WTC11 (cell line): ENCODE measurements around the gene IL16. TPM values are rescaled to one million over a fixed set of nuclear protein-coding genes. Genes with fewer than 3 reads are reported as not detected.

Experiments
- ATAC-seq: fragments of 200-7000 bp; cut with Tn5 transposase; 2 replicates; pipeline ENCODE4 v1.10.0; 2021; ENCODE audit warnings: mild to moderate bottlenecking, moderate library complexity
- CTCF ChIA-PET: fragments of 300-600 bp; sonication (Branson Sonifier 250); formaldehyde crosslinking; loops from one replicate; lab custom pipeline; 2021; ENCODE audit warnings: antibody characterized with exemption; lab: Charles Lee
- POLR2A ChIA-PET: fragments of 350-600 bp; sonication (Branson Sonifier 250); formaldehyde crosslinking; loops from one replicate; lab custom pipeline; 2021; ENCODE audit warnings: antibody characterized with exemption; lab: Charles Lee
- DNase-seq: peaks from one replicate; pipeline ENCODE4 v3.0.0; 2021; ENCODE audit warnings: low spot score
- H3K27ac Mint-ChIP-seq: 2 replicates; pipeline ENCODE4 v1.8.0; 2021; ENCODE audit warnings: mixed read lengths
- H3K27me3 Mint-ChIP-seq: 2 replicates; pipeline ENCODE4 v1.8.0; 2021; ENCODE audit warnings: low read depth, mild to moderate bottlenecking, moderate library complexity, mixed read lengths
- H3K36me3 Mint-ChIP-seq: 2 replicates; pipeline ENCODE4 v1.8.0; 2021; ENCODE audit warnings: mixed read lengths
- H3K4me1 Mint-ChIP-seq: 2 replicates; pipeline ENCODE4 v1.8.0; 2022; ENCODE audit warnings: mixed read lengths
- H3K4me3 Mint-ChIP-seq: 2 replicates; pipeline ENCODE4 v1.8.0; 2021; ENCODE audit warnings: mild to moderate bottlenecking, moderate library complexity, mixed read lengths
- H3K9me3 Mint-ChIP-seq: 2 replicates; pipeline ENCODE4 v1.8.0; 2021; ENCODE audit warnings: mixed read lengths
- AR ChIP-seq: fragments of 250-450 bp; sonication (Bioruptor Pico); IDR thresholded peaks from 2 replicates; pipeline ENCODE4 v1.9.0; 2021; ENCODE audit warnings: mild to moderate bottlenecking
- ATF6 ChIP-seq: sonication (generic); formaldehyde crosslinking; IDR thresholded peaks from 2 replicates; pipeline ENCODE4 v1.8.1; 2023; ENCODE audit warnings: mild to moderate bottlenecking, missing genetic modification reagents
- EMX1 ChIP-seq: fragments of 250-450 bp; sonication (Bioruptor Pico); IDR thresholded peaks from 2 replicates; pipeline ENCODE4 v1.8.0; 2021; ENCODE audit warnings: mild to moderate bottlenecking
- FOXP1 ChIP-seq: sonication (generic); formaldehyde crosslinking; IDR thresholded peaks from 2 replicates; pipeline ENCODE4 v1.8.0; 2022; ENCODE audit warnings: missing genetic modification reagents, mild to moderate bottlenecking, moderate library complexity, borderline replicate concordance
- GTF2I ChIP-seq: fragments of 250-450 bp; sonication (Bioruptor Pico); conservative IDR thresholded peaks from 2 replicates; pipeline ENCODE4 v1.4.0; 2021; ENCODE audit warnings: mild to moderate bottlenecking
- IRF2 ChIP-seq: sonication (generic); formaldehyde crosslinking; IDR thresholded peaks from 2 replicates; pipeline ENCODE4 v1.8.0; 2022; ENCODE audit warnings: low read depth, missing genetic modification reagents, borderline replicate concordance
- MXD4 ChIP-seq: fragments of 250-450 bp; sonication (Bioruptor Pico); IDR thresholded peaks from 2 replicates; pipeline ENCODE4 v1.8.0; 2021; ENCODE audit warnings: mild to moderate bottlenecking, moderate library complexity, borderline replicate concordance
- NFATC4 ChIP-seq: fragments of 250-450 bp; sonication (Bioruptor Pico); IDR thresholded peaks from 2 replicates; pipeline ENCODE4 v1.9.0; 2021; ENCODE audit warnings: mild to moderate bottlenecking
- NFYB ChIP-seq: sonication (generic); formaldehyde crosslinking; conservative IDR thresholded peaks from 2 replicates; pipeline ENCODE4 v1.8.0; 2022; ENCODE audit warnings: low read depth, missing genetic modification reagents
- NR3C1 ChIP-seq: sonication (generic); formaldehyde crosslinking; conservative IDR thresholded peaks from 2 replicates; pipeline ENCODE4 v1.8.1; 2023; ENCODE audit warnings: low read depth, mild to moderate bottlenecking, missing genetic modification reagents
- OVOL2 ChIP-seq: fragments of 250-450 bp; sonication (Bioruptor Pico); IDR thresholded peaks from 2 replicates; pipeline ENCODE4 v1.9.0; 2021; ENCODE audit warnings: mild to moderate bottlenecking, borderline replicate concordance
- PRDM15 ChIP-seq: sonication (generic); formaldehyde crosslinking; IDR thresholded peaks from 2 replicates; pipeline ENCODE4 v1.8.0; 2022; ENCODE audit warnings: missing genetic modification reagents
- PREB ChIP-seq: sonication (generic); formaldehyde crosslinking; IDR thresholded peaks from 2 replicates; pipeline ENCODE4 v1.8.1; 2022; ENCODE audit warnings: mild to moderate bottlenecking, missing genetic modification reagents, moderate library complexity, borderline replicate concordance
- RORB ChIP-seq: fragments of 250-450 bp; sonication (Bioruptor Pico); IDR thresholded peaks from 2 replicates; pipeline ENCODE4 v1.9.0; 2021; ENCODE audit warnings: mild to moderate bottlenecking
- TEAD4 ChIP-seq: sonication (generic); formaldehyde crosslinking; IDR thresholded peaks from 2 replicates; pipeline ENCODE4 v1.8.0; 2022; ENCODE audit warnings: mild to moderate bottlenecking, missing genetic modification reagents
- USF1 ChIP-seq: sonication (generic); formaldehyde crosslinking; IDR thresholded peaks from 2 replicates; pipeline ENCODE4 v1.8.0; 2022; ENCODE audit warnings: mild to moderate bottlenecking, missing genetic modification reagents
- ZNF416 ChIP-seq: fragments of 250-450 bp; sonication (Bioruptor Pico); IDR thresholded peaks from 2 replicates; pipeline ENCODE4 v1.9.0; 2021; ENCODE audit warnings: mild to moderate bottlenecking, inconsistent platforms
- ZSCAN18 ChIP-seq: fragments of 250-450 bp; sonication (Bioruptor Pico); IDR thresholded peaks from 2 replicates; pipeline ENCODE4 v2.1.2; 2022; ENCODE audit warnings: mild to moderate bottlenecking, moderate library complexity
- total RNA-seq: library from RNA; stranded (reverse); gene quantifications from 3 replicates; pipeline ENCODE4 v1.2.3, GENCODE V29; 2021
- TF ChIP-seq, protein P1 (sequence below): sonication (generic); formaldehyde crosslinking; IDR thresholded peaks from 2 replicates; pipeline ENCODE4 v1.8.0; 2022; ENCODE audit warnings: mild to moderate bottlenecking, missing genetic modification reagents
- TF ChIP-seq, protein P2 (sequence below): sonication (generic); formaldehyde crosslinking; IDR thresholded peaks from 2 replicates; pipeline ENCODE4 v1.8.1; 2023; ENCODE audit warnings: mild to moderate bottlenecking, moderate library complexity, missing genetic modification reagents

The IL16 gene
- total RNA-seq, 1 experiment from 2014 or later = 0.61 TPM

- no peaks in the 10 kb centered on the region; the same call in 1 of the 2 replicates for H3K27me3 Mint-ChIP-seq
- no peak for ATAC-seq
- no peaks in the 10 kb centered on the region for H3K9me3 Mint-ChIP-seq
- H3K27ac Mint-ChIP-seq = no peak overlapping the region
- H3K4me3 Mint-ChIP-seq = no peak overlapping the region
- H3K4me1 Mint-ChIP-seq = no peaks in the 10 kb centered on the region
- CTCF ChIA-PET = interaction anchor here (0.6 to 0.9 kb wide), 2 partner anchors 45 to 152 kb away, joined by 3 to 4 read pairs; no protein-coding TSS in a partner anchor
- TF ChIP-seq PREB (no peak), TEAD4 (CRISPR knock-in tag) (no peak), EMX1 (CRISPR knock-in tag) (no peak), RORB (CRISPR knock-in tag) (no peak), USF1 (CRISPR knock-in tag) (no peak), GTF2I (CRISPR knock-in tag) (no peak), FOXP1 (no peak), OVOL2 (CRISPR knock-in tag) (no peak)
- TF ChIP-seq, protein P1, sequence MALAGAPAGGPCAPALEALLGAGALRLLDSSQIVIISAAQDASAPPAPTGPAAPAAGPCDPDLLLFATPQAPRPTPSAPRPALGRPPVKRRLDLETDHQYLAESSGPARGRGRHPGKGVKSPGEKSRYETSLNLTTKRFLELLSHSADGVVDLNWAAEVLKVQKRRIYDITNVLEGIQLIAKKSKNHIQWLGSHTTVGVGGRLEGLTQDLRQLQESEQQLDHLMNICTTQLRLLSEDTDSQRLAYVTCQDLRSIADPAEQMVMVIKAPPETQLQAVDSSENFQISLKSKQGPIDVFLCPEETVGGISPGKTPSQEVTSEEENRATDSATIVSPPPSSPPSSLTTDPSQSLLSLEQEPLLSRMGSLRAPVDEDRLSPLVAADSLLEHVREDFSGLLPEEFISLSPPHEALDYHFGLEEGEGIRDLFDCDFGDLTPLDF (CRISPR knock-in tag) = no peak
- TF ChIP-seq, all 79 proteins: peak for 0
- peaks cover 15% of the 10 kb centered on the region for H3K36me3 Mint-ChIP-seq
- POLR2A ChIA-PET = no interaction called here
- no peak for DNase-seq
Observed at GRCh38 chr15:81310480-81310879, 113.8 kb downstream of the IL16 start.

DNA sequence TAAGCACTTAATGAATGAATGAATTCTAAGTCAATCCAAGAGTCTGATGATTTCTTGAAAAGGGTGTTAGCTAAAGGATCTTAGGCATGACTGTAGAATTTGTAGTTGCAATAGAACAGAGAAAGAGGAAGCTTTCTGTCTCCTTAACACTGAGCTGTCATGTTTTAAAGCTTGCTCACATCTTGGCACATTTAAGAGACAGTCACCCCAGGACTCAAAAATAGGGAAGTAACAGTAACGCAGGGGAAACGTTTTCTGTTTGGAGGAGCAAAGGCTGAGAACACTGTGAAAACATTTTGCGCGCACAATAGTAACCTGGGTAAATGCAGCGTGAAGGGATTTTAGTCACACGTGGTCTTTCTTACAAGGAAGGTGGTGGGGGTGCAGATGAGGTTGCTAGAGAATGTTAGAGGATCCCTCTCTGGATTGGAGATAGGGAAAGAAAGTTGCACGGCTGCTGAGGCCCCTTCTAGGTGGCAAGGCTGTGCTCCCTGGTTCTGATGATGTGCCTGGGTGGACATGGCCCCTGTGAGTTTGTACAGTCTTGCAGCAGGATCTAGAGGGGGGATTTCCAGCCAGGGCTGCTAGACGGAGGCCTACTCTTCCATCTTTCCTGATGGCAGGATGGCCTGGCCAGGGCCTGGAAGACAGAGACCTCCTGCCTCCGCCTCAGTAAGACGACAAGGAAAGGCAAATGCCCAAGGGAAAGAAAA lies 115.2 kb downstream of the IL16 start:
- Mint-ChIP-seq H3K36me3 (peaks cover 15% of the 10 kb centered on the region), H3K27me3 (no peaks in the 10 kb centered on the region; the same call in 1 of the 2 replicates), H3K9me3 (no peaks in the 10 kb centered on the region), H3K4me1 (no peaks in the 10 kb centered on the region), H3K4me3 (no peak overlapping the region), H3K27ac (no peak overlapping the region)
- ATAC-seq (no peak), DNase-seq (no peak)
- POLR2A ChIA-PET = no interaction called here
- CTCF ChIA-PET = no interaction called here
- TF ChIP-seq IRF2 (CRISPR knock-in tag) (no peak), ATF6 (CRISPR knock-in tag) (no peak), ZSCAN18 (CRISPR knock-in tag) (no peak), MXD4 (CRISPR knock-in tag) (no peak), PRDM15 (CRISPR knock-in tag) (no peak), NFATC4 (CRISPR knock-in tag) (no peak), NFYB (no peak), NR3C1 (CRISPR knock-in tag) (no peak), AR (CRISPR knock-in tag) (no peak), RORB (CRISPR knock-in tag) (no peak), ZNF416 (no peak)
- TF ChIP-seq, protein P2, sequence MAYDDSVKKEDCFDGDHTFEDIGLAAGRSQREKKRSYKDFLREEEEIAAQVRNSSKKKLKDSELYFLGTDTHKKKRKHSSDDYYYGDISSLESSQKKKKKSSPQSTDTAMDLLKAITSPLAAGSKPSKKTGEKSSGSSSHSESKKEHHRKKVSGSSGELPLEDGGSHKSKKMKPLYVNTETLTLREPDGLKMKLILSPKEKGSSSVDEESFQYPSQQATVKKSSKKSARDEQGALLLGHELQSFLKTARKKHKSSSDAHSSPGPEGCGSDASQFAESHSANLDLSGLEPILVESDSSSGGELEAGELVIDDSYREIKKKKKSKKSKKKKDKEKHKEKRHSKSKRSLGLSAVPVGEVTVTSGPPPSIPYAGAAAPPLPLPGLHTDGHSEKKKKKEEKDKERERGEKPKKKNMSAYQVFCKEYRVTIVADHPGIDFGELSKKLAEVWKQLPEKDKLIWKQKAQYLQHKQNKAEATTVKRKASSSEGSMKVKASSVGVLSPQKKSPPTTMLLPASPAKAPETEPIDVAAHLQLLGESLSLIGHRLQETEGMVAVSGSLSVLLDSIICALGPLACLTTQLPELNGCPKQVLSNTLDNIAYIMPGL (CRISPR knock-in tag) = no peak
